OCI-LY7 (cell line): ENCODE data around the gene DCUN1D5. TPM values are rescaled to one million over a fixed set of nuclear protein-coding genes. Genes with fewer than 3 reads are reported as not detected.

Experiments used
- BruUV-seq: library from RNA; stranded (reverse); fragments of 400-500 nt; replicated peaks from 2 replicates; lab custom pipeline; 2021; lab: Mats Ljungman, UMichigan
- CTCF ChIA-PET: fragments of 300-600 bp; sonication (Branson Sonifier 250); formaldehyde crosslinking; loops from one replicate; lab custom pipeline; 2022; ENCODE audit warnings: antibody characterized with exemption; ENCODE audit not compliant: unreplicated experiment; lab: Charles Lee
- POLR2A ChIA-PET: fragments of 300-600 bp; sonication (Branson Sonifier 250); formaldehyde crosslinking; loops from one replicate; lab custom pipeline; 2022; ENCODE audit warnings: antibody characterized with exemption; lab: Charles Lee
- DNase-seq: peaks from one replicate; pipeline ENCODE4 v3.0.0-alpha.2; 2015; ENCODE audit warnings: low spot score
- H2AFZ ChIP-seq: fragments of 200-600 bp; sonication (generic), shearing (Covaris generic); 2 replicates; pipeline ENCODE4 v1.6.1; 2014; ENCODE audit warnings: mild to moderate bottlenecking, antibody characterized with exemption, low read length, moderate library complexity
- H3K27ac ChIP-seq: fragments of 200-600 bp; sonication (generic); 2 replicates; pipeline ENCODE4 v1.5.1; 2014; ENCODE audit warnings: mixed run types, low read depth, mild to moderate bottlenecking, moderate library complexity, low read length, inconsistent platforms; ENCODE audit not compliant: poor library complexity, severe bottlenecking
- H3K36me3 ChIP-seq: fragments of 200-600 bp; sonication (generic); 2 replicates; pipeline ENCODE4 v1.6.1; 2014; ENCODE audit warnings: mild to moderate bottlenecking, antibody characterized with exemption, low read length, moderate library complexity, mixed read lengths; ENCODE audit not compliant: insufficient read depth
- H3K4me1 ChIP-seq: fragments of 200-600 bp; sonication (generic); 2 replicates; pipeline ENCODE4 v1.5.1; 2014; ENCODE audit warnings: mild to moderate bottlenecking, low read length; ENCODE audit not compliant: insufficient read depth, poor library complexity, severe bottlenecking
- H3K4me2 ChIP-seq: fragments of 200-600 bp; sonication (generic); 2 replicates; pipeline ENCODE4 v1.6.1; 2014; ENCODE audit warnings: mild to moderate bottlenecking, low read length
- H3K4me3 ChIP-seq: fragments of 200-600 bp; sonication (generic); 2 replicates; pipeline ENCODE4 v1.5.1; 2014; ENCODE audit warnings: mild to moderate bottlenecking, low read depth, low read length; ENCODE audit not compliant: poor library complexity, severe bottlenecking
- H3K79me2 ChIP-seq: fragments of 200-600 bp; sonication (generic); 2 replicates; pipeline ENCODE4 v1.6.1; 2016; ENCODE audit warnings: low read depth, mild to moderate bottlenecking, low read length, moderate library complexity, mixed read lengths; ENCODE audit not compliant: insufficient read depth
- H3K9me2 ChIP-seq: fragments of 200-600 bp; sonication (generic); 2 replicates; pipeline ENCODE4 v1.6.1; 2016; ENCODE audit warnings: mild to moderate bottlenecking, low read length, mixed read lengths; ENCODE audit not compliant: insufficient read depth
- H3K9me3 ChIP-seq: fragments of 200-600 bp; sonication (generic); 2 replicates; pipeline ENCODE4 v1.6.1; 2014; ENCODE audit warnings: mild to moderate bottlenecking, mixed run types, low read length, mixed read lengths
- H4K20me1 ChIP-seq: fragments of 200-600 bp; sonication (generic); 2 replicates; pipeline ENCODE4 v1.6.1; 2014; ENCODE audit warnings: mild to moderate bottlenecking, antibody characterized with exemption, low read length, moderate library complexity, mixed read lengths; ENCODE audit not compliant: insufficient read depth
- EZH2phosphoT487 ChIP-seq: fragments of 200-600 bp; sonication (generic); IDR thresholded peaks from 2 replicates; pipeline ENCODE4 v1.6.1; 2018; ENCODE audit warnings: low read depth, borderline replicate concordance, mild to moderate bottlenecking, mixed run types, antibody characterized with exemption, low read length, moderate library complexity, mixed read lengths
- intact Hi-C: fragments of 100-400 bp; cut with micrococcal nuclease; formaldehyde crosslinking; loops from one replicate; pipeline ENCODE4 v1.10.0; 2022; ENCODE audit not compliant: unreplicated experiment
- total RNA-seq, 2 experiments: library from RNA; depleted of rRNA in 1 of 2; stranded (reverse); fragments of >200 nt in 1 of 2; shearing (Covaris generic) in 1 of 2; gene quantifications; 2 replicates each; pipeline ENCODE4 v1.2.3, GENCODE V29; 2014 to 2022
- TF ChIP-seq, protein P1 (sequence below): fragments of 200-600 bp; sonication (generic); conservative IDR thresholded peaks from 2 replicates; pipeline ENCODE4 v1.5.1; 2014; ENCODE audit warnings: mild to moderate bottlenecking, antibody characterized with exemption, low read length, moderate library complexity, mixed read lengths

The DCUN1D5 gene
- total RNA-seq, 2 experiments from 2014 or later: 46.4 to 70.4 TPM

- no peaks in the 10 kb centered on the region for H3K9me2 ChIP-seq
Observed at GRCh38 chr11:103035791-103036434, 56.0 kb downstream of the DCUN1D5 start.

DNA sequence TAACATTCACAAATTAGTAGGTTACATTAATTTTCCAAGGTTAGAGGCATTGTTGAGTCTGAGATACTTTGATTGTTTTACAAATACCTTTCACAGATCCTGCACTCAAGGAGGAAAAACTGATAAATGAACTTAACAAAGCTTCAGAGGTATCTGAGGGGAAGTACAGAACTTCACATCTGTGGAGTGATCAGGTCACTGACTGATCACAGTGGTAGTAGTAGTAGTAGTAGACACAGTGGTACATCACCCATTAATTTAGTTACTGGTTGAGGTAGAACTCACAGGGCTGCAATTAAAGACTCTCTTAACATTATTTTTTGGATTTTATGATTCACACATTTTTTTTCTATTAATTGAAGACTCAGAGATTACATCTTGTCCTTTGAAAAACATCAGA is 56.7 kb downstream of the DCUN1D5 start:
- intact Hi-C loops: no loop called here

More at GRCh38 chr11:103035791-103036434, 56.0 kb downstream of the DCUN1D5 start:
- Histone ChIP-seq H2AFZ (peak overlapping the region; percentile 65), H3K79me2 (no peaks in the 10 kb centered on the region), H3K4me1 (no peaks in the 10 kb centered on the region), H3K9me3 (no peaks in the 10 kb centered on the region), H3K36me3 (no peaks in the 10 kb centered on the region), H3K27ac (no peak overlapping the region), H3K4me3 (no peak overlapping the region), H3K4me2 (no peak overlapping the region), H4K20me1 (no peaks in the 10 kb centered on the region)
- intact Hi-C loops: no loop called here
- POLR2A ChIA-PET: interaction anchor here (0.9 kb wide), 2 partner anchors 8 to 27 kb away, joined by 3 read pairs; no protein-coding TSS in a partner anchor
- TF ChIP-seq EZH2phosphoT487: no peak
- TF ChIP-seq, protein P1, sequence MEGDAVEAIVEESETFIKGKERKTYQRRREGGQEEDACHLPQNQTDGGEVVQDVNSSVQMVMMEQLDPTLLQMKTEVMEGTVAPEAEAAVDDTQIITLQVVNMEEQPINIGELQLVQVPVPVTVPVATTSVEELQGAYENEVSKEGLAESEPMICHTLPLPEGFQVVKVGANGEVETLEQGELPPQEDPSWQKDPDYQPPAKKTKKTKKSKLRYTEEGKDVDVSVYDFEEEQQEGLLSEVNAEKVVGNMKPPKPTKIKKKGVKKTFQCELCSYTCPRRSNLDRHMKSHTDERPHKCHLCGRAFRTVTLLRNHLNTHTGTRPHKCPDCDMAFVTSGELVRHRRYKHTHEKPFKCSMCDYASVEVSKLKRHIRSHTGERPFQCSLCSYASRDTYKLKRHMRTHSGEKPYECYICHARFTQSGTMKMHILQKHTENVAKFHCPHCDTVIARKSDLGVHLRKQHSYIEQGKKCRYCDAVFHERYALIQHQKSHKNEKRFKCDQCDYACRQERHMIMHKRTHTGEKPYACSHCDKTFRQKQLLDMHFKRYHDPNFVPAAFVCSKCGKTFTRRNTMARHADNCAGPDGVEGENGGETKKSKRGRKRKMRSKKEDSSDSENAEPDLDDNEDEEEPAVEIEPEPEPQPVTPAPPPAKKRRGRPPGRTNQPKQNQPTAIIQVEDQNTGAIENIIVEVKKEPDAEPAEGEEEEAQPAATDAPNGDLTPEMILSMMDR: peak; percentile 89
- peak; percentile 84 for DNase-seq
- no TSS peak for BruUV-seq
- CTCF ChIA-PET: no interaction called here

More for the DNA sequence above, 56.7 kb downstream of the DCUN1D5 start:
- Histone ChIP-seq H2AFZ (no peak overlapping the region), H3K9me3 (no peaks in the 10 kb centered on the region), H3K79me2 (no peaks in the 10 kb centered on the region), H3K27ac (no peak overlapping the region), H3K4me3 (no peak overlapping the region), H4K20me1 (no peaks in the 10 kb centered on the region), H3K4me1 (no peaks in the 10 kb centered on the region), H3K9me2 (no peaks in the 10 kb centered on the region), H3K36me3 (no peaks in the 10 kb centered on the region), H3K4me2 (no peak overlapping the region)
- DNase-seq: no peak
- TF ChIP-seq, protein P1: no peak
- TF ChIP-seq EZH2phosphoT487: no peak
- CTCF ChIA-PET: no interaction called here
- BruUV-seq: no TSS peak
- POLR2A ChIA-PET: interaction anchor here (0.5 kb wide), 1 partner anchor 389 kb away, joined by 3 read pairs; no protein-coding TSS in a partner anchor
